KBM-7 (cell line): Measurements from ENCODE around the gene C1QC.
"Not testable (repeated sequence)": the region's sequence is repeated elsewhere in the genome, so short reads cannot be mapped to it uniquely, and the experiment has no call there.

Experiments used
- DNase-seq: peaks from one replicate; pipeline ENCODE4 v3.0.0-alpha.2; 2015
- in situ Hi-C: fragments of 300-500 bp; cut with MboI; formaldehyde crosslinking; loops from 2 replicates; pipeline ENCODE4 v1.14.3; 2020; ENCODE audit warnings: low sequenced_read_pairs, low pct_unique_long_range_greater_than_20kb, mixed read lengths

C1QC gene

DNA sequence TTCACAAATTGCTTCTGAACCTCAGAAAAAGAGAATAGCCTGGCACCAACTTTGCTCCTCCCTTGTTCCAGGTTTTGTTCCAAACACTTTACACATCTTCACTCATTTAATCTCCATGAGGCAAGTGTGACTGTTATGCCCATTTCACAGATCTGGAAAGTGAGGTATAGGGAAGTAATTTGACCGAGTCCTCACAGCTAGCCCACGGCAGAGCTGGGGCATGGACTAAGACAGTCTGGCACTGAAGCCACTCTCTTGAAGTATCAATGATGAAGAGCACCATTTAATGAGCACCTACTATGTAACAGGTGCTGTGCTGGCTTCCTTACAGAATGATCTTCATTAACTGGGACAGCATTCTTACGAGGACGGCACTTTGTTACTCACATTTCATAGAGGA, 28.6 kb downstream of the C1QC start:
- DNase-seq = no peak

DNA sequence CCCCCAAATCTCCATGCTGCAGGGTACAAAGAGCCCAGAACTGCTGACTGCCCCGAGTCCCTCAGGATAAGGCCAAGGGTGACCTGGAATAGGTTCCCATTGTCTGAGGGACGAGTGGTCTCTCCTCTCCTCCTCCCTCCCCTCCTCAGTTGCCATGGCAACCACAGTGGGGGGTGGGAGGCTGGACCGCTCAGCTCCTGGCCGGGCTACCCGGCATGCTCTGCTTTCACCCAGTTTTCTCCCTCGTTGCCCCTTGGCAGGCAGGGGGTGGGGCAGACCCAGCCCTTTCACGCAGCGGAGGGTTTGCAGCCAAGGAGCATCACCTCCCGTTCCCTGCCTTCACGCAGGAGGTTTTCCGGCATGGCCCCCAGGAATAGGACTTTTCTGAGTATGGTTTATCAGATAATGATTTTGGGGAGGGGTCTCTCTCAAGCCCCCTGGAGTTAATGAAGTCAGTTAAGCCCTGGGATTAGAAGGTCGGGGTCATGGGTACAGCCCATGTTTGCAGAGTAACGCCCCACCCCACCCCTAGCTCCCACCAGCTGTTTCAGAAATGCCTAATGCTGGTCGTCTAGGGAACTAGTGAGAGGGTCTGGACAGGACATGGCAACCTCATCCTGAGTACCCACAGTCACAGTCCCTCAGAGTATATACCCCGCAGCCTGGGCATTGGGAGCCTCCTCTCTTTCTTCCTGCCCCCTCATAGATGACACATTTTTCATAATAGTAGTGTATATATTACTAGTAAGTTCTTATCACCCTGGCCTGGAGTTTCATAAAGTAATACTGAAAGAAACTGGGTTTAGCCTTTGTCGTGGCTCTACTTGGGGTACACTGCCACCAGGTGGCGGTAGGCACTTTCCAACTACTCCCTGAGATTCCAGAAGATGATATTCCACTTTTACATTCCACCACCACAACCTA, 30.3 kb downstream of the C1QC start:
- in situ Hi-C loops = no loop called here
- DNase-seq = peak; percentile 43

More for the DNA sequence above, 28.6 kb downstream of the C1QC start:
- in situ Hi-C loops = no loop called here

DNA sequence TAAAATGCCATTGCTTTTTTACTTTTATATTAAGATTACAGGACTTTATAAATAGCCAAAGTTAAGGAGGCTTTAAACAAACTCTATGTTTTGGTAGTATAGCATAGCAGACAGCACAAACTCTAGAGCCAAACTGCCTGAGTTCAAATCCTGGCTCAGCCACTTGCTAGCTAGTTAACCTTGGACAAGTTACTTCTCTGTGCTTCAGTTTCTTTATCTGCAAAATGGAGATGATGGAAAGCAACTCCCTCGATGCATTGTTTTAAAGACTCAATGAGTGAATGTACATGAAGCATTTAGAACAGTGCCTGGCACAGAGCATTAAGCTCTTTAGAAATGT, 30.9 kb downstream of the C1QC start:
- in situ Hi-C loops = no loop called here
- DNase-seq = no peak

DNA sequence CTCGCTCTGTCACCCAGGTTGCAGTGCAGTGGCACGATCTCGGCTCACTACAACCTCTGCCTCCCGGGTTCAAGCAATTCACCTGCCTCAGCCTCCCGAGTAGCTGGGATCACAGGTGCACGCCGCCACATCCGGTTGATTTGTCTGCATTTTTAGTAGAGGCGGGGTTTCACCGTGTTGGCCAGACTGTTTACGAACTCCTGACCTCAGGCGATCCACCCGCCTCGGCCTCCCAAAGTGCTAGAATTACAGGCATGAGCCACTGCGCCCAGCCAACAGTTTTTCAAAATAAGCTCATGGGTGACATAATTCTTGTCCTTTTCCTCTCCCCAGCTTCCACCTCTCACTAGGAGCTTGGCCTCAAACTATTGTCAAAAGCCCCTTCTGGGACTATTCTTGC, 32.7 kb downstream of the C1QC start:
- DNase-seq, in situ Hi-C loops: not testable (repeated sequence)

DNA sequence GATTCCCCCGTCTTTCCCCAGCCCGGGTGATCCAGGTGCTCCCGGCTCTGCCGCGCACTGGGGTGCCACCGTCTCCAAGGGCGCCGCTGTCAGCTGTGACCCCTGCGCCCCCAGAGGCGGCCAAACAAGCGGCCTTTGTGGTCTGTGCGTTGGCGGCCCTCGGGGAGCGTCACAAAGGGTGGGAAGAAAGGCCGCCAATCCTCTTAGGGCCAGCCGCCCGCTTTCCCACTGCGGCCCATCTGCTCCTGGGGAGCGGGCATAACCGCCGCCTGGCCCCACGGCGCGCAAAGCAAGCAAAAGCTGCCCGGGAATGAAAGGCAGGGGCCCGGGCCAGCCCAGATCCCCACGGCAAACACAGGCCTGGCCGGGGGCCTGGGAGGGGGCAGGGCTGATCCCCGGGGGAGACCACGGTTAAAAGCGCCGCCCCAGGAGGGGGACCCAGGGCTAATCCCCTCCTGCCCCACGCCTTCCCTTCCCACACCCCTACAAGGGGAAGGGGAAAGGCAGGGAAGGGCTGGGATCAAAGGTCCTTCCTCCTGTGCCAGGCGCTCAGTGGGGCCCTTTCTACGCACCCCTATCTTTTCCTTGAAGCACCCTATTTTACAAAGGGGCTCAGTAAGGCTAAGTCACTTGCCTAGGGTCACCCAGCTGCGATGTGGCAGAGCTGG, 33.6 kb downstream of the C1QC start:
- in situ Hi-C loops = no loop called here
- DNase-seq = no peak

DNA sequence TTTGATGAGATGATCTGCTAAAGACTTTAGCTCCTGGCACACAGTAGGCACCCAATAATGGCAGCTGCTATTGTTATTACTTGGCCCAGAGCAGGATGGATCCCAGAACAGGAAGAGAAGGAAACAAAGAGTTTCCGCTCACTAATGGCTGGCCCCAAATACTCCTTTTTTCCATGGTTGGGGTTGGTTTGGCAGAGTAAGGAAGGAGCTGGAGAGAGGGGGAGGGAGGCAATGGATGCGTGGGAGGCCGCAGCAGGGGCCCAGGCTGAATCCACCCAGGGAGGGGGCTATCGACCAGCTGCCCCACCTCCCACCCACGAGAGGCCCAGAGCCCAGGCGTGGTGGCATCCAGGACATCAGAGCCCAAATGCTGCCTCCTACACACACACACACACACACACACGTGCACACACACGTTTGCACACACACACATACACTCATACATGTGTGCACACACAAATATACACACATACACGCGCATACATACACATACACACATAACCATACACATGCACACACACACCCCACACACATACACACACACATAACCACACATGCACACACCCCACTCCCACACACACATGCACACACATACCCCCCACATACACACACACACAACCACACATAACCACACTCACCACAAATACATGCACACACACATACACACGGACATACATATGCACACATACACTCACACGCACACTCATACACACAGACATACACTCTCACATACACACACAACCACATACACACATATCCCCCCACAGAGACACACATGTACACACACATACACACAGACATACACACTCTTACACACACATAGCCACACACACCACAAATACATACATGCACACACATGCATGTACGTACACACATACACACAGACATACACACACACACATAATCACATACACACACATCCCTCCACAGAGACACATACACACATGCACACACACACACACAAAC, 34.8 kb downstream of the C1QC start:
- in situ Hi-C loops = no loop called here
- DNase-seq = no peak

DNA sequence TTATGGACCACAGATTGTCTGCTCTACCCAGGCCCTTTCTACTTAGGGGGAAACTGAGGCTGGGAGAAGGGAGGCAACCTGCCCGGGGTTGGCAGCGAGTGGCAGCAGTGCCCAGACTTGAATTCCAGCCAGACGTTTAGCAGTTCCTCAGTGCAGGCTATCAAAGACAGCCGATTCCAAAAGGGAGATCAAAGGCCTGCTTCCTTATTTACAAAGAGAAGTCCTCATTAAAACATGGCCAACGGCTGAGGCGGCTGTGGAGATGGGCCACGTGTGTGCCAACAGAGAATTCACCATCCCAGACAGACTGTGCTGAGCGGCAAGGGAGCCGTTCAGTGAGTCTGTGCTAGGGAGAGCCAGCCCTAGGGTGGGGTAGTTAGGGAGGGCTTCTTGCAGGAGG, 37.3 kb downstream of the C1QC start:
- in situ Hi-C loops = no loop called here
- no peak for DNase-seq

DNA sequence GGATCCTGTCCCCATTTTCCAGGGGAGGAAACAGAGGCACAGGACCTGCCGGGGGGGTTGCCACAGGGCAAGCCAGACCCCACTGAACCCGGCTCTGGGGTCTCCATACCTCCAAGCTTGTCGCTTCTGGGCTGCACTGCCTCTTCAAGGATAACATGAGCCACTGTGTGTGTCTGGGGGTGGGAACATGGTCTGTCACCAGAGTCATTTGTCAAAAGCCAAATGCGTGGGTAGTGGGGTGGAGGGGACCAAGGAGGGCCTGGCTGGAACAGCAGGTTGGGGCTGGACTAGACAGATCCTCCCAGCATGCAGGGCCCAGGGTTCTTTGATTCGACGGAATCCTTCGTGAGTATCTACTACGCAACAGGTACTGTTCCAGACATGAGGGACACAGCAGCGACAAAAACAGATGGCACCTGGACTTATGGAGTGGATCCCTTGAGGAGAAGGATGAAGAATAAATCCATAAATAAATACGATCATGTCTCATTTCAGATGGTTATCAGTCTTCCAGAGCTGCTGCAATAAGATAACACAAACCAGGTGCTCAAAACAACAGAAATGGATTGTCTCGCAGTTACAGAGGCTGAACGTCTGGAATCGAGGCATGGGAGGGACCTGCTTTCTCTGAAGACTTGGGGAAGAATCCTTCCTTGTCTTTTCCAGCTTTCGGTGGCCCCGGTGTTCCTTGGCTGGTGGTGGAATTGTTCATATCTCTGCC, 38.3 kb downstream of the C1QC start:
- DNase-seq = no peak
- in situ Hi-C loops = no loop called here

DNA sequence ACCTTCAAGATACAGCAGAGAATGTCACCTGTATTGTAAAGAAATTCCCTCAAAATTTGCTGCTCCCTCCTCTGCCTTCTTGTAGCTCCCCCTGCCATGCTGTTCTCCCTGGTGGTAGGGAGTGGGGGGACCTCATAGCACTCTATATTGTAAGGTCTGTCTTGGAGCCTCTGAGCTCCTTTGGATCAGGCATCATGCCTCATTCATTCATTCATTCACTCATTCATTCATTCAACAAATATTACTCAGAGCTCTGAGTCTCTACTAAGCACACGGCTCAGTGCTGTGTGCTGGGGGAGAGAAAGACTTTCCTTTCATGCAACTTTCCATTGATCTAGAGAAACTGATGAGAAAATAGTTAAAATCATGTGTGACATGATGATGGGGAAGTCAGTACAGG, 40.1 kb downstream of the C1QC start:
- in situ Hi-C loops = no loop called here
- DNase-seq = no peak

DNA sequence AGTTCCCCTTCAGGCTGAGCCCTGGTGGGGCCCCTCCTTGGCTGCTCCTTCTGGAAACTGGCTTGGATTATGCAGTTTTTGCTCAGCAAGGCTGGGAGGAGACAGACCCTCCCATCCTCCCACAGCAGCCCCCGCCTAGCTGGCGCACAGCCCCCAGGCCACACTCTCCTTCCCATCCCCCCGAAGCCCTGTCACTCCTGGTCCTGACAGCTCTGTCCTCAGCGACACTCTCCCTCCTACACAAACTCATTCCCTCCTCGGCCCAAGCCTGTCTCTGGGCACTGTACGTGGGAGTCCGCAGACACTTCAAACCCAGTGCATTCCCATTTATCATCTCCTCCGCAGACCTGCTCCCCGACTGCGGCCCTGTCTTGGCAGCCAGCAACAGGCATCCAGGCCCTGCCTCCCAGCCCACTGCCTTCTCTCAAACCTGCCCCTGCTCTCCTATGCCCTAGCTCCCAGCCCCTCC, 42.2 kb downstream of the C1QC start:
- in situ Hi-C loops = no loop called here
- no peak for DNase-seq

DNA sequence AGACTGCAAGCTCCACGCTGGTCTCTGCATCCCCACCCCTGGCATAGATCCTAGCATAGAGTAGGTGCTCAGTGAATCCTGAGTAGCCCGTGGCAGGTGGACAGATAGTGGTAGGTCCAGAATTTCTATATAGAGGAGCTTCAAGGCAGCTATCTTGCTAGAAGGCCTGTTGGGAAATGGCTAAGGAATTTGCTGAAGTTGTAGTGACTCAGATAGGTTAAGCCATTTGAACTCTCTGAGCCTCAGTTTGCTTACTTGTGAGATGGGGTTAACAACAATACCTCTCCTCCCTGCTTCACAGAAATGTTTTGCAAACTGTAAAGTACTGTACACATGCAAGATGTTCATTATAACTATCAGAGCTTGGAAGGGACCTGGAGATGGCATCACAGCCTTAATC, 43.8 kb downstream of the C1QC start:
- in situ Hi-C loops = no loop called here
- DNase-seq = no peak

DNA sequence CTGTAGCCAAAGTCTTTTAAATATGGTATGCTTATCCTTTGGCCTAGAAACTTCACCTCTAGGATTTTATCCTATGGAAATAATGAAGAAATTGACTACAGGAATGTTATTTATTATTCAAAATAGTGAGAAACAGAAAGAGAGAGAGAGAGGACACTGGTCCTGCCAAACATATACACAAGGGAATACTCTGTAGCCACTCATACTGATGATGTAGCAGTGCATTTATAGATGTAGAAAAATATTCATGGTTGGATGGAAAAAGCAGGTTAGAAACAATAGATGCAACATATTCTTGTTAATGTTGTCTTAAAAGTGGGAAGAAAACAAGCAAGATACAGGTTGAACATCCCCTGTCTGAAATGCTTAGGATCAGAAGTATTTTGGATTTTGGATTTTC, 45.0 kb downstream of the C1QC start:
- in situ Hi-C loops = no loop called here
- DNase-seq = no peak

DNA sequence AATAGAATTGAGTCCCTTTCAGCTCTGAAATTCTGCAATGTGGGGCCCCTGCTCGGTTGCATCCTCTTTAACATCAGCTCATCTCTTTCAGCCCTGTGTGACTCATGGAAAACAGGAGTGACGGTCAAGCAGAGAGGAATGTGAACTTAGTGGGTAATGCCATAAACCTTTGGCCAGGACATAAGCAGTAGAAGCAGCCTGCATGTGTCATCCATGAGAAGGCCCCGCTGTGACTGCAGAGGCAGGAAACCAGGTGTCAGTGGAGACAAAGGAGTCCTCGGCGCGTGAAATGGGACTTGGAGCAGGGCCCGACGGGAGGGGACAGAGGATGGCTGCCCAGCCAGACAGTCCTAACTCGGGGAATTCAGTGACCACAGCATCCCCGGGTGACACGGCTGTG, 46.1 kb downstream of the C1QC start:
- in situ Hi-C loops = no loop called here

DNA sequence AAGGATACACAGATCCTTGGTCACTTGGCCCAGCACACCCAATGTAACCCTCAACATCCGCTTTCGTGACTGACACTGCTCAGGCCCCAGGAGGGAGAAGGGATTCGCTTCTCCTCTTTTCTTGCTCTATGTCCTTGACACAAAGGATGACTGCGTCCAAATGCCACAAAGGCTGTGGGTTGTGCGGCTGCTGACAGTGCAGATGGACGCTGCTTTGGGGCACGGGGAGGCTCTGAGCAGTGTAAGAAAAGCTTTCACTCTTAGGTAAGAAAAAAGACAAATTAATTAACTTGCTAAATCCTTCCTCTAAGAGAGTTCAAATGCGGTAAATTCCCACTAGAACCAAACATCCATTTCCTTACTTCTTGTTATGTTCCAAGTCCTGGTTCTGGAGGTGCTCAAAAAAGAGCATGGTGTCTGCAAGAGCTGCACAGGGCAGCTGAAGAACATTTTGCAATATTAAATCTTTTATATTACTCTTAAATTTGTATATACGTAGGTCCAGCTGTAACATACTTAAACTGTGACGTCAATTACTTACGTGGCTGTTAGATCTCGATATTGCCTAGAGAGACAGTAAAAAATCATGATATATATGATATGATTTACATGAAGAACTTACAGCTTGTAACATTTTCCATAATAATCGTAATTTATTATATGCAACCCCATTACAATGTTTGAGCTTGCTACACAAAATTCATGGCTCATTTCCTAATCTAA, 47.8 kb downstream of the C1QC start:
- in situ Hi-C loops = no loop called here
- DNase-seq = no peak

More for the DNA sequence above, 46.1 kb downstream of the C1QC start:
- DNase-seq = no peak

DNA sequence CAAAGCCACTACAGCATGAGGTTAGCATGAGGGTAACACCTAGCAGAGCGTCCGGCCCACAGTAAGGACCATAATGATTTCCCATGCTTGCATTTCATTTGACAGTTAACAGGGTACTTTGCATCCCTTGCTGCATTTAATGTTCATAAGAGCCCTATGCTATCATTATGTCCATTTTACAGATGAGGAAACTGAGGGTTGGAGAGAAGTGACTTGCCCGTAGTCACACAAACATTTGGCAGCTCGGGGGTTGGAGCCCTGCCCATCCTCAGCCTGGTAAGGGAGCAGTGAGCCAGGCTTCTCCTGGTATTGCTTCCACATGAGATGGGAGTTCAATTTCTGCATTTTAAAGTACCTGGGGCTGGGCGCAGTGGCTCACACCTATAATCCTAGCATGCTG, 50.7 kb downstream of the C1QC start:
- in situ Hi-C loops = no loop called here
- DNase-seq = no peak

DNA sequence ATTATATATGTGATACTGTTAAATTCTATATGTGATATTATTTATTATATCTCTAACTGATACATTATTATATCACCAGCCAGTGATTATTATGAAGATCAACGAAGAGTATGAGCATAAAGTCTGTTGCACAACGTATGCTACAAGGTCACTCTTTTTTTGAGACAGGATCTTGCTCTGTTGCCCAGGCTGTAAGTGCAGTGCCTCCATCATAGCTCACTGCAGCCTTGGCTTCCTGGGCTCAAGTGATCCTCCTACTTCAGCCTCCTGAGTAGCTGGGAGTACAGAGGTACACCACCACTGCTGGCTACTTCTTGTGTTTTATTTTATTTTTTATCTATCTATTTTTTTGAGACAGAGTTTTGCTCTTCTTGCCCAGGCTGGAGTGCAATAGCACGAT, 53.2 kb downstream of the C1QC start:
- in situ Hi-C loops = no loop called here
- DNase-seq = no peak
